Gastrocnemius medialis (tissue), 4 donors: Measurements from ENCODE around the gene KLK5.

ENCODE experiments used
- CTCF ChIP-seq, 5 experiments: fragments of 450-650 bp in 3 of 5; fragments of 200-600 bp in 2 of 5; sonication (generic) in 2 of 5; IDR thresholded peaks in 4 of 5; conservative IDR thresholded peaks in 1 of 5; 1 replicate in 4 of 5; 2 replicates in 1 of 5; pipeline ENCODE4 v1.5.1; 2016 to 2019; ENCODE audit warnings: antibody characterized with exemption in 5 of 5, mild to moderate bottlenecking in 3 of 5, moderate library complexity in 3 of 5
- POLR2A ChIP-seq, 2 donors: fragments of 450-650 bp; IDR thresholded peaks; one replicate each; pipeline ENCODE4 v1.6.1; 2017; ENCODE audit warnings: antibody characterized with exemption in 2 of 2, mild to moderate bottlenecking in 2 of 2, moderate library complexity in 2 of 2

- TF ChIP-seq CTCF (IDR thresholded peaks at IDR 0.05 in 4 of 5, conservative IDR thresholded peaks at IDR 0.05 in 1 of 5) (no peak), POLR2A (IDR thresholded peaks at IDR 0.05) (no peak)
Measured at GRCh38 chr19:50969413-50969760, 16.5 kb upstream of the KLK5 start, which contains the start of gene KLK6.
